CD4-positive, alpha-beta T cell treated with Interferon gamma for 1 hour (primary cell): Measurements from ENCODE around the gene GABRR1.

Source experiments
- DNase-seq: peaks from one replicate; pipeline ENCODE4 v3.0.0-alpha.2; 2020

The GABRR1 gene

DNA sequence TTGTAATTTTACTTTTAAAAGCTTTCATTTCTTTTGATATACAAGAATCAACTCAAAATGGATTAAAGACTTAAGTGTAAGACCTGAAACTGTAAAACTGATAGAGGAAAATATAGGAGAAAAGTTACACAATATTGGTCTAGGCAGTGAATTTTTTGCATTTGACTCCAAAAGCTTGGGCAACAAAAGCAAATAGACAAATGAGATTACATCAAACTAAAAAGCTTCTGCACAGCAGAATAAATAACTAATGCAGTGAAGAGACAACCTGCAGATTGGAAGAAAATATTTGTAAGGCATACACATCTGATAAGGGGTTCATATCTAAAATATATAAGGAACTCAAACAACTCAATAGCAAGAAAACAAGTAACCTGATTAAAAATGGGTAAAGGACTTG lies 3.0 kb downstream of the GABRR1 start:
- no peak for DNase-seq

DNA sequence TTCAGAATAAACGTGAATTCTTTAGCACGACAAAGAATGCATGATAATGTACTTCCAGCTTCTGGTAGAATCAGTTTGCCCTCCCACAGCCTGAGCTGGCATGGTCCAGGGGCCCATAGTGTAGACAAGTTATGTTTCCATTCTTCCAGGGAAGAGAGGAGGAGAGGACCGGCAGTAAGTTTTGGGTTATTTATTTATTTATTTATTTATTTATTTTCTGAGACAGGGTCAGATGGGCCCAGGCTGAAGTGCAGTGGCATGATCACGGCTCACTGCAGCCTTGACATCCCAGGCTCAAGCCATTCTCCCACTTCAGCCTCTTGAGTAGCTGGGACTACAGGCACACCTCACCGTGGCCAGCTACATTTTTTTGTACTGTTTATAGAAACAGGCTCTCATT lies 4.7 kb downstream of the GABRR1 start:
- no peak for DNase-seq

DNA sequence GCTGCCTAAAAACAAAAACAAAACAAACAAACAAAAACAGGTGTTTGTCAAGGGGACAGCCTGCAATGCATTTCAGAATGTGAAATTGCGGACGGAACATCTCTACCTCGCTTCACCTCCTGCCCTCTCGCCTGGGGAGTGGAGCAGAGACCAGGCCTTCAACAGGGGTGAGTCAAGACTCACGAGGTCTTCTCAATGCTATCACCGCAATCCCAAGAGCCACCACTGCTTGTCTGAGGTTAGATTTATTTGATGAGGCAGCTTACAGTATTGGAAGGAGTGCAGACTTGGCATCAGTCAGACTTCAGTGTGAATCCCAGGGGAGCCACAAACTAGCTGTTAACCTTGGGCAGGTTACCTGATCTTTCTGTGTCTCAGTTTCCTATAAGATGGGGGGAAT lies 7.7 kb downstream of the GABRR1 start:
- DNase-seq, result no peak

DNA sequence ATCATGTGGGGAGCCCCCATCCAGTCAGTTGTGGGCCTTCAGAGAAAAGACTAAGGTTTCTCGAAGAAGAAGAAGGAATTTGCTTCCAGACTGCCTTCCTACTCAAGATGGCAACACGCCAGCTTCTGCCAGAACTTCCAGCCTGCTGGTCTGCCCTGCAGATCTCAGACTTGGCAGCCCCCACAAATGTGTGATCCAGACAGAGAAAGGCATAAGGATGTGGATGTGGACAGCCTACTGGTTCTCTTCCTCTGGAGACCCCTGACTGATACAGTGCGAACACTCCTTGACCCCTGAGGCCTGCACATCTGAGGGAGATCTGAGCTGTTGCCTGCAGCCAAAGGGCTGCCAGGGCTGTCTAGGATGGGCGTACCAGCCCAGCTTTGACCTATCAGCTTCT lies 8.6 kb downstream of the GABRR1 start:
- no peak for DNase-seq

DNA sequence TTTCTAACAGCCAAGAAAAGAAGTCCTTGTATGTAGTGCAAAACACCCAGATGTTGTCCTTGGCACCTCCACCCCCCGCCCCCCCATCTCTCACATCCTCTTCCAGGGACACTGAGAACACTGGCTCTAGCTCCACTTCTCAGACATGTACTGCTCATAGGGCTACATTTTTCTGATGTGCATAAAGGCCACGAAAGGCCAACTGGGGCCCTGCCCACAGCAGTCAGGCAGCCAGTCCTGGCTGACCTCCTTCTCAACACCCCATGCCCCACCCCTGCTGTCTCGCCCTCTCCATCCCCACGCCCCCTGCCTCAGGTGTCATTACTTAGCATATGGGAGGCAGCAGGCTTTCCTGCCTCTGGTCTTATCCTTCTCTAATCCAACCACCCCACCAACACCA lies 11.3 kb downstream of the GABRR1 start:
- DNase-seq, result no peak

DNA sequence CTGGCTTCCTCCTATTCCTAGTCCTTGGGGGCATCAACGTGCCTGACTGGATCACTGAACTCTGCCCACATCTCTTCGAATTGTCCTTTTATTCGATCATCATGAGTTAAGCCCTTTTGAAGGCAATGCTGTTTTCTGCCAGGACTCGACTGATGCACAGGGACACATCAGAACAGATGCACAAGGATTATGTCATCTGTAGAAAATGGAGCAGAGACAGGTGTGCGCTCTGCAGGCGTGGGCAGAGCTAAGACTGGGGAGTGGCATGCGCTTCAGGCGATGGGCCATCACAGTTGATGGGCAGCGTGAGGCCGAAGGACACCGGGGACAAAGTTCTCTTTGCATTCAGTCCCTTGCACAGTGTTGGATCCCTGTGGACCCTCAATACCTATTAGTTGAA lies 13.1 kb downstream of the GABRR1 start:
- DNase-seq, result no peak

DNA sequence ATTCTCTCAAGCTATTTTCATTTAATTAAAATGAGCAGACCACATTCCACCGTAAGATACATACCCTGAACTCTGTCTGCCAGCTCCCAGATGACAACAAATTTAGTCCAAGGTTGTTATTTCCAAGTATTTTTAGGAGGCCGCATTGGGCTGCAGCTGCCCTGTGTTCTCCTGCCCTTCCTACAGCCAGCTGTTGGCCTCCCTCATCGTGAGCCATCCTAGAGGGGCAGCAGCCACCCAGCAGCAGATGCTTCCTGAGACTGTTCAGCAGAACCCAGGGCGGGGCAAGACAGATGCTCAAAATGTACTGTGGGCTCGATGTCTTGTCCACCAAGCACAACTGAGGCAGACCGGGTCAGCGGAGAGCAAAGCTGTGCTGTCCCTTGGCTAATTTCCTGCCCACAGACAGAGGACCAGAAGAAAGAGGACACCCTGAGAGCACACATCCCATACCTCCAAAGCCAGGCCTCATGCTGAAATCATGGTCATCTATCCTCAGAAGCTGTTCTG lies 16.4 kb downstream of the GABRR1 start:
- DNase-seq, result no peak

DNA sequence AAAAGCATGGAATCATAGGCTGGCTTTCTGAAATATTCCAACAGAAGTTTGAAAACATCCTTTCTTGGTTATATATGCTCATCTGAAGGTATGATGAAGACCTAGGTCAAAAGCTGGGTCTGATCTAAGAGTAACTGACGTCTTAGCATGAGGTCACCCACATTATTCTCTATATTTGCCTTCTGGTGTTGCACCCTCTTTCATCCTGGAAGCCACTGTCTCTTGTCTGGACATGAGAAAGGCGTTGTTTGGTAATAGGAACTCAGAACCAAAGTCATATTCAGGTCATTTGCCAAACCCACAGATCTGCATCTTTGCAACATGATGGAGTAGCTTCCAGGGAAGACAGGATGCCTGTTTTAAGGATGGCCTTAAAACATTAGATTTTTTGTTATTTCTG lies 17.6 kb downstream of the GABRR1 start:
- DNase-seq, result no peak

DNA sequence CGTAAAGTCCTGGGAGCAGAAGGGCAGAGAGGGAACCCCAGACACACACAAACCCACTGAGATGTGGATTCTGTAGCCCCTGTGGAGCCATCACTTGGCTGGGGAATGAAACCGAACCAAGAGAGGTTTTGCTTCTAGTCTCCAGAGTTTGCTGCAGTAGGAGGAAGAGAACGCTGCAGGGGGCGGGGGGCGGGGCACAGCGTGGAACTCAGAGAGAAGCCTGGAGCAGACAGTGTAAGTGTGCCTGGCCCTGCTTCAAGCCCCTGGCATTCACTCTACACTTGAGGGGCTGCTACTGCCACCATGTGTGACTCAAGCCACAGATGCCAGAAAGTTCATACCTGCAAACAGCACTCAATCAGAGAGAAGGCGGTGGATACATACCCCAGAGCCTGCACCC lies 18.9 kb downstream of the GABRR1 start:
- DNase-seq, result no peak

DNA sequence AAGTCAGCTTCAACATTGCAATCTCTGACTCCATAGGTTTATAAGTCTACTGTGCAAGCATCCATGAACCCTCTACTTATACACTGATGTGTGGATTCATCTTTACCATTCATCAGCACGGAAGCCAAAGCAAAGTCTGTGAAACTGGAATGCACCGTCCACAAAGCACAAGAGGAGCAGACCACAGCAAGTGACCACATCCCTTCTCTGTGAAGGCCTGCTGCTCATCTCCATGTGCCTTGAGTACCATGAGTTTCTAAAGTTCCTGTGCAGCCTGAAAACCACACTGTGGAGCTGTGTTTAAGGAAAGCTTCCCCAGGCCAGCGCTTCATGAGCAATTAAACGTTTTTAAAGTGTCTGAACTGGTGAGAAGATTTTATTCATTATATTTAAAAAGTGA lies 20.0 kb downstream of the GABRR1 start:
- DNase-seq, result no peak

DNA sequence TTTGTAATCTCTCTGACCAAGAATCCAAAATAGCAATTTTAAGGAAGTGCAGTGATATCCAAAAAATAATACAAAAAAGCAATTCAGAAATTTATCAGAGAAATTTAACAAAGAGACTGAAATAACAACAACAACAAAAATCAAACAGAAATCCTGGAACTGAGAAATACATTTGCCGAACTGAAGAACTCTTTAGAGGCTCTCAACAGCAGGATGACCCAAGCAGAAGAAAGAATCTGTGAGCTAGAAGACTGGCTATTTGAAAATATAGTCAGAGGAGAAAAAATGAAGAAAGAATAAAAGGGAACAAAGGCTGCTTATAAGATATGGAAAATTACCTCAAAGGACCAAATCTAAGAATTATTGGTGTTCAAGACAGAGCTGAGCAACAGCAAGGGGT lies 22.6 kb downstream of the GABRR1 start:
- no peak for DNase-seq

DNA sequence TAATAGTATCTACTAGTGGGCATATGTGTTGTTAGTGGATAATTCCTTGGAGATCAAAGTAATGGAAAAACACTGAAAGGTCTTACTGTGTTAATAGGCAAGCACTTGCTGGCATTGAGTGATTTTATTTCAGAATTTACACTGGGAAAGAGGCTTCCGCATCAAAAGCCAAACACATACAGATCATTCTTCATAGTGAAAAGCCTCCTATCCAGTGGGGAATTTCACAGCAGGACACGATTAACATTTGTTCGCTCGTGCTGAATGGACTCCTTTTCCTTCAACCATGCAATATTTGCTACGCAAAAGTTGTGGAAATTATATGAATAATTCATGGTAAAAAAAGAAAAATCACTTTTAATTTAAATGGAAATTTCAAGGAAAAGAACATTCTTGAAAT lies 26.4 kb downstream of the GABRR1 start:
- no peak for DNase-seq

DNA sequence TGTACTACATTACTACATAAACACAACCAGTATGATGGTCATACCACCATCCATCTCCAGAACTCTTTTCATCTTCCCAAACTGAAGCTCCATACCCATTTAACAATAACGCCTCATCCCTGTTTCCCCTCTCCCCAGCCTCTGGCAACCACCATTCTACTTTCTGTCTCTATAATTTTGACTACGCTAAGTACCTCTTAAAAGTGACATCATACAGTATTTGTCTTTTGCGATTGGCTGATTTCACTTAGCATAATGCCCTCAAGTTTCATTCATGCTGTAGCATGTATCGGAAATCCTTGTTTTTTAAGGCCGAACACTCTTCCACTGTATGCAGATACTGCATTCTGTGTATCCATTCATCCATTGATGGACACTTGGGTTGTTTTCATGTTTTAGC lies 29.7 kb downstream of the GABRR1 start:
- no peak for DNase-seq

DNA sequence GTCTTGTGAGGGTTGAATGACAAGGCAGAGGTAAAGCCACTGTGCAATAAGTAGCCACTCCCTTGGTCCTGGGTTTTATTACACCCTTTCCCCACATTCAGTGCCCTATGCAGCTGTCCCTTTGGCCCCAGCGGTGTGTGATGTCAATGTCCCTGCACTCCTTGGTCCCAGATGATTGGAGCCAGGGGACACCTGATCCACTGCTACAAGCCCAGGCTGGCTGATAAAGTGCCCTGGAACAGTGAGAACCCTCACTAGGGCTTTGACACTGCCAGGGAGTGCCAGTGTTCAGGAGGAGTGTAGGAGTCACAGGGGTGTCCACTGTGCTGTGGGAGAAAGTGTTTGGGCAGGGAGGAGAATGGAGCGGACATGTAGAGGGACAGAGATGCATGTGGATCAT lies 30.4 kb downstream of the GABRR1 start:
- DNase-seq, result no peak

DNA sequence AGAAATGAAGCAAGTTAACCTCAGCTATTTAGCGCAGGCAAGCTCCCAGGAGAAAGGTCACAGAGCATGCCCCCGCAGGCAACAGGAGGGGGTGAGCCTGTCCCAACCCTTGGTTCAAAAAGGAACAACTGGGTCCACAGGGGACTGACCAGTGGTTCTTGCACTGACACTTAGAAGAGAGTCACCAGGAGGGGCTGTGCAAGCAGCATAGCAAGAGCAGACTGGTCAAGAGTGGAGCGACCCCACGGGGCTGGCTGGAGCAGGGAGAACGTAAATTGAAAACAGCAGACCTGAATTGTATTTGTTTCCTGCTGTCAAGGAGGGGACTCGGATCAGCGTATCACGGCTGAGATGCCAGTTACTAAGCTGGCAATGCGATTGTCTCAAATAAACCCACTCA lies 32.8 kb downstream of the GABRR1 start:
- DNase-seq, result no peak

DNA sequence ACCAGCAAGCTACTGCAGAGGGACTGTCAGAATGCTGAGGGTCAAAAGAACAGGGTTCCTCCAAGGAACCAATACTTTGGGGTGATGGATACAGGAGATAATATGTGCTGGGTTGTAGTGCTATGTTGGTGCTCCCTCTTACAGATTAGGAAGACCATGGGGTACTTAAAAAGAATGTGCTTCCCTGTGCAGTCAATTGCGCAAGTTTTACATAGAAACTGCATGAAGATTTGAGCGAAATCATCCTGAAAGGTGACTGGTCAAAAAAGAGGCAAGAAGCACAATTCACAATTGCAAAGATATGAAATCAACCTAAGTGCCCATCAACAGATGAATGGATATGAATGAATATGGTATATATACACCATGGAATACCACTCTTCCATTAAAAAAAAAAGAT lies 33.9 kb downstream of the GABRR1 start:
- no peak for DNase-seq

DNA sequence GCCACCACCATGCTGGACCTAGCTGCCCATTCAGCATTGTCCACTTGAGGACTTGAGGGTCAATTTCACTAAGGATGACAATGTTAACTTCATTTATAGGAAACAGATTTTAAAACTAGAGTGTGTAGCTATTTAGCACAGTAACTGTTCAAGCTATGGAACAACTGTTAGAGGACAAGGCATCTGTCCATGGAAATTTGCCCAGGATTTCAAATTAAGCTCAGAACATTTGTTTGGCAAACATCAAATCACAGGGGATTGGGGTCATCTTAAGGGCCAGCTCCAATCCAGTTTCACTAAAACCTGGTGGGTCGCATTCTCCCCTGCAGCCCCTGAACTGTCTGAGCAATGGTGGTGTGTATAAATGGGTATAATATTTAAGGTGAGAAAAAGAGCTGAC lies 36.2 kb downstream of the GABRR1 start:
- no peak for DNase-seq

DNA sequence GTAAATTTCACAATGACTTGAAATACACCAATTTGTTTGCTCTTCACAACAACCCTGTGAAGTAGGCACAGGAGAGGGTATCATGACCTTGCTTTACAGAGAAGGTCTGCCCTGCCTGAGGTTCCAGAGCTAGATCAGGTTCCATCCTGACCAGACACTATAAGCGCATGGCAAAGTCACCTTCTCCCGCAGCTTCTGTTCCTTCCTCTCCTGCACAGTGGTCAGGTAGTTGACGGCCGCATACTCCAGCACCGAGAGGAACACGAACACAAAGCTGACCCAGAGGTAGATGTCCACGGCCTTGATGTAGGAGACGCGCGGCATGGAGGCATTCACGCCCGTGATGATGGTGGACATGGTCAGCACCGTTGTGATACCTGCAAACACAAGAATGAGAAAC lies 37.0 kb downstream of the GABRR1 start:
- DNase-seq, result no peak

DNA sequence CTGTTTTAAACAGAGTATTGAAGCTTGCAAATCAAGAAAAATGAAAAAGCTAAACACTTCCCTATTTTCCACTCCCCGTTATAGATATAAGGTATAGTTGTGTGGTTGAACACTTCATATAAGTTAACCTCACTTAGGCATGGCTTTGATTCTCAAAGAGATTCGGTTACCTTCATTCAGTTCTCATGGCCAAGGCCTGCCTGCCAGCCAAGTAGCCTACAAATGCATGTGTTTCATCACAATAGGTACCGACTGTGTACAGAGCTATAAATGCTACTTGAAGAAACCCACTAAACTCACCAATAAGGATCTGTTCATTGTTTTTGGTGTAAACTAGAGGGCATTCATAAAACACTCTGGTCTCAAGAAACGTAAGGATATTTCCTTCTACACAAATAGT lies 43.5 kb downstream of the GABRR1 start:
- no peak for DNase-seq

DNA sequence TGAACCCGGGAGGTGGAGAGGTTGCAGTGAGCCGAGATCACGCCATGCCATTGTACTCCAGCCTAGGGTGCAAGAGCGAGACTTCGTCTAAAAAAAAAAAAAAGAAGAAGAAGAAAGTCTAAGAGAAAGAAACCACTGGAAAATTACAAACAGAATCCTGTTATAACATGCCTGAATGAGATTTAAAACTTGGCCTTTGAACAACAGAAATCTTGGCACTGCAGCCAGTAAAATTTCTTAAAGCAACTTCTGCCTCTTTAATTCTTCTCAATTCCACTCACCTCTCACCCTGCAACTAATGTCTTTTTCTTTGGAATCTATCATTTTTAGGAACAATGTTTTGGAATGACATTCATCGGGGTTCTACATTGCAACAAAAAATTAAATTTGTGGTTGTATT lies 45.0 kb downstream of the GABRR1 start:
- no peak for DNase-seq

DNA sequence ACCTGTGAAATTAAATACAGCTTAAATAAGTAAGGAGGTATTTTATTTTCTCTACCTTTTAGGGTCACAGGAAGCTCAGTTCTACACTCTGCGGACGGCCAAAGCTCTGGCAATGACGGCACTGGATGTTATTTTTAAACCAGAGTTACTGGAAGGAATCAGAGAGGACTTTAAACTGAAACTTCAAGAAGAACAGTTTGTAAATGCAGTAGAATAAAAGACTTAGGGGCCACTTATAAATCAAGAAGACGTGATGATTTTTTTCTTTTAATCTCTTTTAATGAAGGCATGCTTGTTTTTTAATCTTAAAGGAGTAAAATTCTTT lies 55.1 kb downstream of the GABRR1 start:
- no peak for DNase-seq

DNA sequence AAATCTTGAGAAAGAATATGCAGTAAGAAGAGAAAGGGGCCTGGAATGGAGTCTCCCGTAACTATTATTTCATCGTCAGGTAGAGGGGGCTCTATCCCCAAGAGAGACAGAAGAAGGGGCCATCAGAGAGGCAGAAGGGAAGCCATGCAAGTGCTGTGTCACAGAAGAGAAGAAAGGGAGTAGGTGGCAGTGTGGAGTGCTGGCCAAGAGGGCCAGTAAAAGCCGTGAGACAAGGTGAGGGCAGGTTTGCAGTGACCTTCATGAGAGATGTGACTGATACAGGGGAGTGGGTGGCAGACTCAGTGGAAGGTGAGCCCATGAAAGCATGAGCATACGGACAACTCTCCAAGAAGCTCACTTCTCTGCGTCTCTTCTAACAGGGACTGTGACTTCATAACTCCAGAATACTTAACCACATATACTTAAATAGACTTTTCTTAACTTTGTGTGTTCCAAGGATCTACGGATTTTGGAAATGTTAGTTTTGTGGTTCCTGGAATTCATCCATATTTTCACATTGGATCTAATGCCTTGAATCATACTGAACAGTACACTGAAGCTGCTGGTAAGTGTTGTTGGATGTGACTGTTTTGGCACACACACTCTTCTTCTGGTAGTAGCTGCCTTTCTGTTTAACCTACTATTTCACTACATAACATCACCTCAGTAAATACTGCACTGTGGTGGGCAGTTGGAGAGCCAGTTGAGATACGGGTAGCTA lies 55.7 kb downstream of the GABRR1 start:
- no peak for DNase-seq

DNA sequence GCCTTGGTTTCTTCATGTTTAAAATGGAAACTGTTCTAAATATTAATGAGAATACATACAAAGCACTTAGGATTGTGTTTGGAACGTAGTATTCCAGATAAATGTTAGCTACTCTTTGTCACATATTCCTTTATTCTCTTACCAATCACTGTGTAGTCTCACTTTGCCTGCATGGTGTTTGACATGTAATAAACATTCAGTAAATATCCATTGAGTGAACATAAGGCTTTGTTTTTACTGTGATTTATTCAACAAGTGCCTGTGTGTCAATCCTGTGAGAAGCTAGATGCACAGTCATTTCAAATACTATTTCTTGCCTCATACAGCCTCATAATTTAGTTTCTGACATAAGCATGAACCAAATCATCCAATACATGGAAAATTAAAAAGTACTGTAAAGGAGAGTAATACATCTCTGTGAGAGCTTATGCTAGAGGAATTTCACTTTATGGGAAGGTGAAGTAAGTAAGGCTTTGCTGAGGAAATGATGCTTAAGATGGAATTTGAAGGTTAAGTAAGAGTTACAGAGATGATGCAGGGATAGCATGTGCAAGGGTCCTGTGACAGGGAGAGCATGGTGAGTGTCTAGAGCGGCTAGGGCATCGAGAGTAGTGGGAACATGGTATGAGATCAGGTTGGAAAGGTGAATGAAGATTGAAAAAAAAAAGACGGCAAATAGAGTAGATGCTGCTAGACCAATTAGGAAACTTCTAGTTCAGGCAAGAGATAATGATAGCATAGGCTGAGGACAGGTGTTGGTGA lies 56.6 kb downstream of the GABRR1 start:
- DNase-seq, result no peak

DNA sequence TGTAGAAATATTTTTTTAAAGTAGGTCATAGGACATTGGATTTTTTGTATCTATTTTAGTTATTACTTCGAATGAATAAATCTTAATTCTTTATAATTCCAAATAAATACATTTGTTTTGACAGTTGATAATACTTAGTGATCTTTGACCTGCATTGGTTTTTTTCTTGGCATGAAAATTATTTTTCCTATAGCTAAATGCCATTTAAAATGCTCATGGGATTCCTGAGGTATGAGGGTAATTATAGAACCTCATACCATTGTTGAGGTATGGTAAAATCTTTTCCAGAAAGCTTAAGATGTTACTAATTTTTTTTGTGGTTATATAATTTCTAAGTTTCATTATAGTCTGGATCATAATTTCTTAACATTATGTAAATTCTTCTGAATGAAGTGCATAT lies 63.0 kb downstream of the GABRR1 start:
- no peak for DNase-seq
